ENCODE measurements around the gene ITGBL1. TPM values are rescaled to one million over a fixed set of nuclear protein-coding genes. Genes with fewer than 3 reads are reported as not detected.

Gene ITGBL1
- total RNA-seq, 2 donors from 2014 or later: not detected

DNA sequence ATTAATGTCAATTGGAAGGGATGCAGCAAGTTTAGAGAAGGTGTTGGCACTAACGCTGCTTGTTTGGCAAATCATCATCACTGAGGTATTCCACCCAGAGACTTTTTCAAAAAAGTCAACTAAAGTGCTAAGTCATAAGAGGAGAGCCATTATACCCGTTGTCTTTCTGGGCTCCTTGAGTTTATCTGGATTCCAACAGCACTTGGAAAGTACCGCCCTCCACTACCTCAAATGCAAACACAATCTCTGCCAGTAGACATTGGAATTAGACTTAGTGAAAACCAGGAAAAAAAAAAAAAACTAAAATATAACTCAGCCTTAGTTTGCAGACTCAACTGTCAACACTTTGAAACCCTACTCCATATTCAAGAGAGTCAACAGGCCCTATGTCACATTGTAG is 266.0 kb downstream of the ITGBL1 start:
- H3K27me3 Mint-ChIP-seq (ENCODE audit: insufficient read depth): no peaks in the 10 kb centered on the region
- H3K27ac ChIP-seq (ENCODE audit: low read depth, low read length): no peak overlapping the region
- no peak overlapping the region for H3K27ac Mint-ChIP-seq
- no peaks in the 10 kb centered on the region for H3K4me1 Mint-ChIP-seq
- H3K4me3 Mint-ChIP-seq: no peak overlapping the region
- no peaks in the 10 kb centered on the region for H3K36me3 ChIP-seq (ENCODE audit: control insufficient read depth, insufficient read depth, low read length)
- no peak overlapping the region for H3K9ac ChIP-seq (ENCODE audit: extremely low read depth, low read length, poor library complexity, severe bottlenecking)
- no peaks in the 10 kb centered on the region for H3K36me3 Mint-ChIP-seq (ENCODE audit: low read depth)
- no peak for DNase-seq
- TF ChIP-seq, protein P1, sequence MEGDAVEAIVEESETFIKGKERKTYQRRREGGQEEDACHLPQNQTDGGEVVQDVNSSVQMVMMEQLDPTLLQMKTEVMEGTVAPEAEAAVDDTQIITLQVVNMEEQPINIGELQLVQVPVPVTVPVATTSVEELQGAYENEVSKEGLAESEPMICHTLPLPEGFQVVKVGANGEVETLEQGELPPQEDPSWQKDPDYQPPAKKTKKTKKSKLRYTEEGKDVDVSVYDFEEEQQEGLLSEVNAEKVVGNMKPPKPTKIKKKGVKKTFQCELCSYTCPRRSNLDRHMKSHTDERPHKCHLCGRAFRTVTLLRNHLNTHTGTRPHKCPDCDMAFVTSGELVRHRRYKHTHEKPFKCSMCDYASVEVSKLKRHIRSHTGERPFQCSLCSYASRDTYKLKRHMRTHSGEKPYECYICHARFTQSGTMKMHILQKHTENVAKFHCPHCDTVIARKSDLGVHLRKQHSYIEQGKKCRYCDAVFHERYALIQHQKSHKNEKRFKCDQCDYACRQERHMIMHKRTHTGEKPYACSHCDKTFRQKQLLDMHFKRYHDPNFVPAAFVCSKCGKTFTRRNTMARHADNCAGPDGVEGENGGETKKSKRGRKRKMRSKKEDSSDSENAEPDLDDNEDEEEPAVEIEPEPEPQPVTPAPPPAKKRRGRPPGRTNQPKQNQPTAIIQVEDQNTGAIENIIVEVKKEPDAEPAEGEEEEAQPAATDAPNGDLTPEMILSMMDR (conservative IDR thresholded peaks at IDR 0.05): no peak
- H3K9me3 ChIP-seq (ENCODE audit: control insufficient read depth, low read length): no peaks in the 10 kb centered on the region
- no peak overlapping the region for H3K4me3 ChIP-seq (ENCODE audit: low read length)
- H3K9me3 Mint-ChIP-seq: no peaks in the 10 kb centered on the region
- WGBS, 2 experiments (ENCODE audit: insufficient coverage in 1 of 2, insufficient read length in 1 of 2): 94% methylated on average over 3 of the region's 3 CpGs; no CpG with 5 or more reads in 1 of the 2 experiments
- H3K27me3 ChIP-seq (ENCODE audit: control insufficient read depth, insufficient read depth, low read length, poor library complexity, severe bottlenecking): no peaks in the 10 kb centered on the region
- no peaks in the 10 kb centered on the region for H3K4me1 ChIP-seq (ENCODE audit: control insufficient read depth, insufficient read depth, low read length)

DNA sequence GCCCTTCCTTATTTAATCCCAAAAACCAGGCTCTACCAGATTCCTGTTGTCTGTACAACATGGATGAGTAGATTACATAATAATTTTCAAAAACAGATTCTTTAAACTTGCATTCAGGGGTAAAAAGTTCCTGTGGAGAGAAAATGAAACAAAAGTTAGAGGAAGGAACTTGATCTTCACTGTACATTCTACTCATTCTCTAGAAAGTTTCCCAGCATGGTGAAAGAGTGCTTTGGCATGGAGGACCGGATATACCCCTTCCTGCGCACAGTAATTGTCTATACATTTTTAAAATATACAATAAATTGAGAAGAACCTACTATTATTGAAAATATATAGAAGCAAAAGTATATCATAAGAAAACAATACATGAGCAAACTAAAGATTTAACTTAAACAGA is 274.2 kb downstream of the ITGBL1 start:
- H3K27me3 Mint-ChIP-seq (ENCODE audit: insufficient read depth): no peaks in the 10 kb centered on the region
- no peak overlapping the region for H3K27ac Mint-ChIP-seq
- H3K4me3 Mint-ChIP-seq: no peak overlapping the region
- H3K9me3 Mint-ChIP-seq: no peaks in the 10 kb centered on the region
- Histone ChIP-seq H3K4me1 (ENCODE audit: control insufficient read depth, insufficient read depth, low read length) (no peaks in the 10 kb centered on the region), H3K27me3 (ENCODE audit: control insufficient read depth, insufficient read depth, low read length, poor library complexity, severe bottlenecking) (no peaks in the 10 kb centered on the region), H3K36me3 (ENCODE audit: control insufficient read depth, insufficient read depth, low read length) (no peaks in the 10 kb centered on the region), H3K9ac (ENCODE audit: extremely low read depth, low read length, poor library complexity, severe bottlenecking) (no peak overlapping the region), H3K9me3 (ENCODE audit: control insufficient read depth, low read length) (no peaks in the 10 kb centered on the region), H3K4me3 (ENCODE audit: low read length) (no peak overlapping the region), H3K27ac (ENCODE audit: low read depth, low read length) (no peak overlapping the region)
- no peaks in the 10 kb centered on the region for H3K36me3 Mint-ChIP-seq (ENCODE audit: low read depth)
- TF ChIP-seq, protein P1 (conservative IDR thresholded peaks at IDR 0.05): no peak
- no peaks in the 10 kb centered on the region for H3K4me1 Mint-ChIP-seq
- WGBS, 2 experiments (ENCODE audit: insufficient coverage in 1 of 2, insufficient read length in 1 of 2): no CpG with 5 or more reads among the region's 2 CpGs
- no peak for DNase-seq

DNA sequence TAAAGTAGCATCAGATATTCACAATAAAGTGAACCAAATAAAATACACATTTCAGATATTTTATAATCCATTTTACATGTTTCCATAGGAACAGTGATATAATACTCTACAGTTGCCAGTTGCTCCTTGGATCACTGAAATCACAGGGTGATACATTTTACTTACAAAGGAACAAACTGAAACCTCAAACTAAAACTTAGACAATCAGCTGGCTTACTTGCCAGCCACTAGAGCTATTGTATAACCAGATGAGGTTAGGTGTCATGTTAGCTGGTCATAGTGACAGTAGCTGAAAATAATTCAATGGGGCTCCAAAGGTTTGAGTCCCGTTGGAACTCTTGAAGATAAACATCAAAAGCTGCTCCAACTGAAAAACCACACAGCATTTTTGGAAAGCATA is 274.6 kb downstream of the ITGBL1 start:
- DNase-seq: no peak
- Mint-ChIP-seq H3K4me1 (no peaks in the 10 kb centered on the region), H3K36me3 (ENCODE audit: low read depth) (no peaks in the 10 kb centered on the region), H3K27ac (no peak overlapping the region), H3K9me3 (no peaks in the 10 kb centered on the region), H3K27me3 (ENCODE audit: insufficient read depth) (no peaks in the 10 kb centered on the region), H3K4me3 (no peak overlapping the region)
- 50 to 83% methylated on average over 1 of the region's 1 CpG for WGBS, 2 experiments (ENCODE audit: insufficient coverage in 1 of 2, insufficient read length in 1 of 2)
- Histone ChIP-seq H3K4me3 (ENCODE audit: low read length) (no peak overlapping the region), H3K4me1 (ENCODE audit: control insufficient read depth, insufficient read depth, low read length) (no peaks in the 10 kb centered on the region), H3K9ac (ENCODE audit: extremely low read depth, low read length, poor library complexity, severe bottlenecking) (no peak overlapping the region), H3K27me3 (ENCODE audit: control insufficient read depth, insufficient read depth, low read length, poor library complexity, severe bottlenecking) (no peaks in the 10 kb centered on the region), H3K36me3 (ENCODE audit: control insufficient read depth, insufficient read depth, low read length) (no peaks in the 10 kb centered on the region), H3K27ac (ENCODE audit: low read depth, low read length) (no peak overlapping the region), H3K9me3 (ENCODE audit: control insufficient read depth, low read length) (no peaks in the 10 kb centered on the region)
- TF ChIP-seq, protein P1 (conservative IDR thresholded peaks at IDR 0.05): no peak

Data from endodermal cell (in vitro differentiated cells).